Tibial nerve (tissue), 4 donors: Measurements from ENCODE around the gene OTUD1. TPM values are rescaled to one million over a fixed set of nuclear protein-coding genes. Genes with fewer than 3 reads are reported as not detected.

Experiments used
- DNase-seq, 2 donors: peaks; one replicate each; pipeline ENCODE4 v3.0.0-alpha.2; 2019; ENCODE audit warnings: low spot score in 2 of 2
- H3K27ac ChIP-seq, 4 donors: fragments of 200-600 bp; sonication (generic) in 3 of 4; one replicate each; pipeline ENCODE4 v1.5.1; 2017 to 2019; ENCODE audit warnings: mild to moderate bottlenecking in 1 of 4
- H3K27me3 ChIP-seq, 2 donors: fragments of 200-600 bp; sonication (generic) in 1 of 2; one replicate each; pipeline versions ENCODE4 v1.5.1 to v1.6.0; 2017 to 2019
- H3K36me3 ChIP-seq, 3 donors: fragments of 200-600 bp; sonication (generic); one replicate each; pipeline ENCODE4 v1.5.1; 2018 to 2019
- H3K4me1 ChIP-seq, 4 donors: fragments of 200-600 bp; sonication (generic) in 3 of 4; one replicate each; pipeline ENCODE4 v1.5.1; 2017 to 2019
- H3K4me3 ChIP-seq, 4 donors: fragments of 200-600 bp; sonication (generic) in 3 of 4; one replicate each; pipeline ENCODE4 v1.5.1; 2017 to 2019; ENCODE audit warnings: mild to moderate bottlenecking in 1 of 4, moderate library complexity in 1 of 4
- H3K9me3 ChIP-seq, 4 donors: fragments of 200-600 bp; sonication (generic) in 3 of 4; one replicate each; pipeline ENCODE4 v1.5.1; 2017 to 2019
- EP300 ChIP-seq, 2 donors: sonication (generic); formaldehyde crosslinking; IDR thresholded peaks; one replicate each; pipeline ENCODE4 v1.6.1; 2017; ENCODE audit warnings: antibody characterized with exemption in 2 of 2, mild to moderate bottlenecking in 1 of 2
- POLR2A ChIP-seq, 2 donors: fragments of 450-650 bp; IDR thresholded peaks; one replicate each; pipeline ENCODE4 v1.6.1; 2017; ENCODE audit warnings: antibody characterized with exemption in 2 of 2, mild to moderate bottlenecking in 2 of 2, moderate library complexity in 2 of 2
- WGBS, 2 donors: methylation state at CpG; one replicate each; pipeline ENCODE4 v1.1.5; 2018; 5-methylcytosine and 5-hydroxymethylcytosine counted together
- total RNA-seq, 4 donors: library from RNA; depleted of rRNA; stranded (reverse); fragments of >200 nt; gene quantifications; one replicate each; pipeline ENCODE4 v1.1.0, GENCODE V29; 2016
- TF ChIP-seq, protein P1 (sequence below), 5 experiments: fragments of 200-600 bp in 3 of 5; fragments of 450-650 bp in 2 of 5; sonication (generic) in 3 of 5; IDR thresholded peaks; one replicate each; pipeline ENCODE4 v1.5.1; 2016 to 2019; ENCODE audit warnings: antibody characterized with exemption in 5 of 5, mild to moderate bottlenecking in 3 of 5, moderate library complexity in 2 of 5

Gene OTUD1
- total RNA-seq, 4 donors from 2014 or later: 12.1 to 18.6 (median 15.9) TPM

GRCh38 chr10:23419655-23420329 lies 19.1 kb upstream of the OTUD1 start:
- no peak for TF ChIP-seq POLR2A (IDR thresholded peaks at IDR 0.05)
- TF ChIP-seq, protein P1, sequence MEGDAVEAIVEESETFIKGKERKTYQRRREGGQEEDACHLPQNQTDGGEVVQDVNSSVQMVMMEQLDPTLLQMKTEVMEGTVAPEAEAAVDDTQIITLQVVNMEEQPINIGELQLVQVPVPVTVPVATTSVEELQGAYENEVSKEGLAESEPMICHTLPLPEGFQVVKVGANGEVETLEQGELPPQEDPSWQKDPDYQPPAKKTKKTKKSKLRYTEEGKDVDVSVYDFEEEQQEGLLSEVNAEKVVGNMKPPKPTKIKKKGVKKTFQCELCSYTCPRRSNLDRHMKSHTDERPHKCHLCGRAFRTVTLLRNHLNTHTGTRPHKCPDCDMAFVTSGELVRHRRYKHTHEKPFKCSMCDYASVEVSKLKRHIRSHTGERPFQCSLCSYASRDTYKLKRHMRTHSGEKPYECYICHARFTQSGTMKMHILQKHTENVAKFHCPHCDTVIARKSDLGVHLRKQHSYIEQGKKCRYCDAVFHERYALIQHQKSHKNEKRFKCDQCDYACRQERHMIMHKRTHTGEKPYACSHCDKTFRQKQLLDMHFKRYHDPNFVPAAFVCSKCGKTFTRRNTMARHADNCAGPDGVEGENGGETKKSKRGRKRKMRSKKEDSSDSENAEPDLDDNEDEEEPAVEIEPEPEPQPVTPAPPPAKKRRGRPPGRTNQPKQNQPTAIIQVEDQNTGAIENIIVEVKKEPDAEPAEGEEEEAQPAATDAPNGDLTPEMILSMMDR (IDR thresholded peaks at IDR 0.05): no peak
- no peak for TF ChIP-seq EP300 (IDR thresholded peaks at IDR 0.05)
- no peak for DNase-seq
- 78 to 82% methylated on average over 7 of the region's 7 CpGs for WGBS, 2 donors
- no peaks in the 10 kb centered on the region for H3K27me3 ChIP-seq
- no peaks in the 10 kb centered on the region for H3K4me1 ChIP-seq
- no peak overlapping the region for H3K4me3 ChIP-seq
- H3K27ac ChIP-seq: no peak overlapping the region
- H3K9me3 ChIP-seq: no peaks in the 10 kb centered on the region
- no peaks in the 10 kb centered on the region for H3K36me3 ChIP-seq

DNA sequence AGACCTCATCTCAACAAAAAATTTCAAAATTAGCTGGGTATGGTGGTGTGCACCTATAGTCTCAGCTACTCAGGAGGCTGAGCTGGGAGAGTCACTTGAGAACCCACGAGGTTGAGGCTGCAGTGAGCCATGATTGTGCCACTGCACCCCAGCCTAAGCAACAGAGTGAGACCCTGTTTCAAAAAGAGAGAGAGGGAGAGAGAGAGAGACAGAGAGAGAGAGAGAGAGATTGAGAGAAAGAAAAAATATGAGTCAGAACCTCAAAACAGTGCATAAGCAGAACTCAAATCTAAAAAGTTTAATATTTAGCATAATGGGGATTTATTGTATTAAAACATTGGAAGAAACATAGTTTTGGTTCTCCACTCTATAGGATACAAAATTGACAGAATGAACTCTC lies 17.5 kb upstream of the OTUD1 start:
- WGBS, 2 donors: 73 to 85% methylated on average over 1 of the region's 1 CpG
- no peaks in the 10 kb centered on the region for H3K36me3 ChIP-seq
- H3K27ac ChIP-seq: no peak overlapping the region
- H3K9me3 ChIP-seq: no peaks in the 10 kb centered on the region
- H3K4me3 ChIP-seq: no peak overlapping the region
- H3K4me1 ChIP-seq: no peaks in the 10 kb centered on the region
- TF ChIP-seq, protein P1 (IDR thresholded peaks at IDR 0.05): no peak
- H3K27me3 ChIP-seq: no peaks in the 10 kb centered on the region
- no peak for DNase-seq

DNA sequence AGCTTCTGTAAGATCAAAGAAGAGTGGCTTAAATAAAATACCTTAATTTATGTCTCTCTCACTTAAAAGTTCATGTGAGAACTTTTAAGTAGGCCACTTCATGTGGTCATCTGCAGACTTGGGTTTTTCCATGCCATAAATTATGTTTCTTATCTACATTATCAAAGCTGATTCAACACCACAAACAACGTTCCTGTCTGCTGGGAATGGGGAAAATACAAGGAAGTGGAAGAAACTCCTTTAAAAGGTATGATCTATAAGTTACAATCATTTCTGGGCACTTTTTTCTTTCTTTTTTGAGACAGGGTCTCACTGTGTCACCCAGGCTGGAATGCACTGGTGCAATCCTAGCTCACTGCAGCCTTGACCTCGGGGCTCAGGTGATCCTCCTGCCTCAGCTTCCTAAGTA lies 16.9 kb upstream of the OTUD1 start:
- Histone ChIP-seq H3K4me1 (no peaks in the 10 kb centered on the region), H3K36me3 (no peaks in the 10 kb centered on the region), H3K27me3 (no peaks in the 10 kb centered on the region), H3K27ac (no peak overlapping the region), H3K9me3 (no peaks in the 10 kb centered on the region), H3K4me3 (no peak overlapping the region)
- 56 to 66% methylated on average over 2 of the region's 2 CpGs for WGBS, 2 donors
- no peak for DNase-seq
- no peak for TF ChIP-seq EP300 (IDR thresholded peaks at IDR 0.05)
- TF ChIP-seq POLR2A (IDR thresholded peaks at IDR 0.05): no peak
- TF ChIP-seq, protein P1 (IDR thresholded peaks at IDR 0.05): no peak

GRCh38 chr10:23432166-23432565 lies 6.7 kb upstream of the OTUD1 start:
- H3K4me3 ChIP-seq: no peak overlapping the region
- no peak for DNase-seq
- 33 to 39% methylated on average over 1 of the region's 1 CpG for WGBS, 2 donors
- H3K36me3 ChIP-seq: no peaks in the 10 kb centered on the region
- no peaks in the 10 kb centered on the region for H3K27me3 ChIP-seq
- TF ChIP-seq EP300 (IDR thresholded peaks at IDR 0.05) (no peak), POLR2A (IDR thresholded peaks at IDR 0.05) (no peak)
- TF ChIP-seq, protein P1 (IDR thresholded peaks at IDR 0.05): no peak
- H3K4me1 ChIP-seq: no peaks in the 10 kb centered on the region
- no peaks in the 10 kb centered on the region for H3K9me3 ChIP-seq
- no peak overlapping the region for H3K27ac ChIP-seq

DNA sequence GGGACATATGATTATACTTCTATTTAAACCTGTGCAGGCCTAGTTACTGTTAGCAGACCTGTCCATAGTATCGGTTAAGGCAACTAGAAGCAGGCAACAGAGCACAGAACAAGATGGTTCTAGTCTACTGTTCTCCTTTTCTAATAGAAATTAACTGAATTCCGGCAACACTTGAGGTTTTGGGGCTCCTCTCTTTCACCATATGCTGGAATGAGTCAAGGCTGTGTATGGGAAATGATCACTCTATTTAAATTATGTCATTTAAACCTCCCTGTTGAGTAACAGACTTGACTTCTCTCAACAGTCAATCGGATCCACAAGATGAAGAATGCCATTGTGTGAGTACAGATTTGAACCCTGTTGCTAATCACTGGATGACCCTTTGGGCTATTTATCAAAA lies 6.2 kb upstream of the OTUD1 start:
- H3K36me3 ChIP-seq: no peaks in the 10 kb centered on the region
- WGBS, 2 donors: 79% methylated on average over 3 of the region's 3 CpGs
- TF ChIP-seq, protein P1 (IDR thresholded peaks at IDR 0.05): no peak
- TF ChIP-seq POLR2A (IDR thresholded peaks at IDR 0.05): no peak
- TF ChIP-seq EP300 (IDR thresholded peaks at IDR 0.05): no peak
- no peaks in the 10 kb centered on the region for H3K9me3 ChIP-seq
- no peak for DNase-seq
- no peak overlapping the region for H3K27ac ChIP-seq
- no peak overlapping the region for H3K4me3 ChIP-seq
- no peaks in the 10 kb centered on the region for H3K4me1 ChIP-seq
- H3K27me3 ChIP-seq: no peaks in the 10 kb centered on the region
